Fibroblast of skin of abdomen (primary cell): ENCODE results near the gene METTL4. TPM values are rescaled to one million over a fixed set of nuclear protein-coding genes. Genes with fewer than 3 reads are reported as not detected.

Experiments
- DNase-seq: peaks from one replicate; pipeline ENCODE4 v3.0.0-alpha.2; 2013
- polyA plus RNA-seq, 2 experiments: library from polyadenylated mRNA; unstranded; fragments of 120-200 nt; gene quantifications; one replicate each; pipeline ENCODE4 v1.2.1, GENCODE V29; 2013; ENCODE audit not compliant: insufficient read length in 2 of 2

The METTL4 gene
- 12.3 TPM for polyA plus RNA-seq (2013, experiment 1 of 2; ENCODE audit: insufficient read length)
- polyA plus RNA-seq (2013, experiment 2 of 2; ENCODE audit: insufficient read length) = 13.4 TPM

GRCh38 chr18:2571200-2572170 is at the start of gene METTL4, which contains the start of gene NDC80:
Gene METTL4 (minus strand): TSS chr18:2571505. CDS start chr18:2567216, 4,289 bp downstream.
Gene NDC80 (plus strand): TSS chr18:2571557. CDS start chr18:2572986, 1,429 bp downstream.
- DNase-seq = peak; percentile 88

- peak; percentile 65 for DNase-seq
Observed at GRCh38 chr18:2618009-2618408, 46.7 kb upstream of the METTL4 start.

- DNase-seq = peak; percentile 2
Observed at GRCh38 chr18:2617401-2617998, 46.2 kb upstream of the METTL4 start.

- DNase-seq = no peak
Observed at GRCh38 chr18:2612996-2613395, 41.7 kb upstream of the METTL4 start.

GRCh38 chr18:2610549-2610948 is 39.2 kb upstream of the METTL4 start:
- no peak for DNase-seq

GRCh38 chr18:2609604-2610003 is 38.3 kb upstream of the METTL4 start:
- DNase-seq = no peak

- DNase-seq = no peak
Observed at GRCh38 chr18:2606335-2606734, 35.0 kb upstream of the METTL4 start.

- DNase-seq = no peak
Observed at GRCh38 chr18:2602844-2603243, 31.5 kb upstream of the METTL4 start.

- no peak for DNase-seq
Observed at GRCh38 chr18:2597639-2598038, 26.3 kb upstream of the METTL4 start.

- no peak for DNase-seq
Observed at GRCh38 chr18:2590303-2590702, 19.0 kb upstream of the METTL4 start.

GRCh38 chr18:2589345-2590068 is 18.2 kb upstream of the METTL4 start:
- peak; percentile 10 for DNase-seq

GRCh38 chr18:2588666-2589344 is 17.5 kb upstream of the METTL4 start:
- no peak for DNase-seq

GRCh38 chr18:2587788-2588187 is 16.5 kb upstream of the METTL4 start:
- no peak for DNase-seq

GRCh38 chr18:2573408-2573807 is 2.1 kb upstream of the METTL4 start:
- no peak for DNase-seq

GRCh38 chr18:2572892-2573291 is 1.6 kb upstream of the METTL4 start:
- no peak for DNase-seq

GRCh38 chr18:2572171-2572569 is 865 bp upstream of the METTL4 start:
- DNase-seq = no peak

- peak; percentile 71 for DNase-seq
Observed at GRCh38 chr18:2570772-2571199, 519 bp downstream of the METTL4 start.

GRCh38 chr18:2569338-2570207 is 1.7 kb downstream of the METTL4 start:
- no peak for DNase-seq

- DNase-seq = no peak
Observed at GRCh38 chr18:2568605-2569004, 2.7 kb downstream of the METTL4 start.

- no peak for DNase-seq
Observed at GRCh38 chr18:2568129-2568528, 3.2 kb downstream of the METTL4 start.

GRCh38 chr18:2564373-2564772 is 6.9 kb downstream of the METTL4 start:
- no peak for DNase-seq
